Inflammatory macrophage treated with lipopolysaccharide for 1 hour (primary cell): ENCODE data around the gene CYFIP2.
"Not testable (repeated sequence)": the region's sequence is repeated elsewhere in the genome, so short reads cannot be mapped to it uniquely, and the experiment has no call there.

Source experiments
- DNase-seq, 2 donors: peaks; one replicate each; pipeline ENCODE4 v3.0.0-alpha.2; 2020 to 2022

Gene CYFIP2

DNA sequence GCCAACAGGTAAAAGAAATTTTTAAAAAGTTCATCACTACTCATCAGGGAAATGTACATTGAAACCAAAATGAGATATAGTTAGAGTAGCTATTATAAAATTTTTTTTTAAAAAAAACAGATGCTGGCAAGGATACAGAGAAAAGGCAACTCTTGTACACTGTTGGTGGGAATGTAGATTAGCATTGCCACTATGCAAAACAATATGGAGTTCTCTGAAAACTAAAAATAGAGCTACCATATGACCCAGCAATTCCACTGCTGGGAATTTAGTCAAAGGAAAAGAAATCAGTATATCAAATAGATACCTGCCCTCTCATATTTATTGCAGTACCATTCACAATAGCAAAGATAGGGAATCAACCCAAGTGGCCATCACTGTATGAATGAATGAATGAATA lies 149.9 kb downstream of the CYFIP2 start:
- no peak for DNase-seq

DNA sequence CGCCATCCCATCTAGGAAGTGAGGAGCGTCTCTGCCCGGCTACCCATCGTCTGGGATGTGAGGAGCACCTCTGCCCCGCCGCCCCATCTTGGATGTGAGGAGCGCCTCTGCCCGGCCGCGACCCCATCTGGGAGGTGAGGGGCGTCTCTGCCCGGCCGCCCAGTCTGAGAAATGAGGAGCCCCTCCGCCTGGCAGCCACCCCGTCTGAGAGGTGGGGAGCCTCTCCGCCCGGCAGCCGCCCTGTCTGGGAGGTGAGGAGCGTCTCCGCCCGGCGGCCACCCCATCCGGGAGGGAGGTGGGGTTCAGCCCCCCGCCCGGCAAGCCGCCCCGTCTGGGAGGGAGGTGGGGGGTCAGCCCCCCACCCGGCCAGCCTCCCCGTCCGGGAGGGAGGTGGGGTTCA lies 153.6 kb downstream of the CYFIP2 start:
- not testable (repeated sequence) for DNase-seq

- DNase-seq: not testable (repeated sequence)
Measured at GRCh38 chr5:157429920-157430319, 164.0 kb downstream of the CYFIP2 start.

GRCh38 chr5:157431544-157432200 lies 165.7 kb downstream of the CYFIP2 start:
- peak; percentile 59 to 88 for DNase-seq

- DNase-seq: no peak
Measured at GRCh38 chr5:157434096-157434495, 168.2 kb downstream of the CYFIP2 start.

- no peak for DNase-seq
Measured at GRCh38 chr5:157443041-157443549, 177.2 kb downstream of the CYFIP2 start.

DNA sequence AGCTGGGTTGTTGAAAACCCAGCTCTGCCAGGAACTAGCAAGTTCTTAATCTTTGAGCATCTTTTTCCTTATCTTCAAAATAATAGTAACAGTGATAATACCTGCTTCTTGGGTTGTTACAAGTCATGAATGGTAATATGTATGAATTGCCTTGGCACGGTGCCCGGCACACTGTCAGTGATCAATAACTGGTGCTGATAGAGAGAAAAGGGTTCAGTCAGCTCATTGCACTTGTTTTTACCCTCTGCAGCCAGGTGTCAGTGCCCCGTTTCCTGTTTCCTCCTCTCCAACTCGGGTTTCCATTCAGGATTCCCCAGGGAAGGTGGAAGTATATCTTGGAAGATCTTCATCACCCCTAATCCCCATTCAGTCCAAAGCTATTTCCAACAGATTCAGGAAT lies 178.3 kb downstream of the CYFIP2 start:
- no peak for DNase-seq
